HG02623 (cell line): ENCODE measurements around the gene TUT1.
"Not testable (repeated sequence)": the region's sequence is repeated elsewhere in the genome, so short reads cannot be mapped to it uniquely, and the experiment has no call there.

Experiments used
- ATAC-seq: cut with Tn5 transposase; IDR thresholded peaks from one replicate; pipeline ENCODE4 v1.9.1; 2021; ENCODE audit warnings: moderate library complexity; ENCODE audit not compliant: unreplicated experiment

Gene TUT1

GRCh38 chr11:62578541-62578940 lies 12.8 kb downstream of the TUT1 start:
- no peak for ATAC-seq

- no peak for ATAC-seq
Measured at GRCh38 chr11:62577046-62577714, 14.1 kb downstream of the TUT1 start.

GRCh38 chr11:62575837-62576236 lies 15.5 kb downstream of the TUT1 start:
- ATAC-seq, result no peak

GRCh38 chr11:62575156-62575555 lies 16.2 kb downstream of the TUT1 start:
- ATAC-seq, result no peak

- no peak for ATAC-seq
Measured at GRCh38 chr11:62574363-62575071, 16.8 kb downstream of the TUT1 start.

GRCh38 chr11:62573592-62574362 lies 17.5 kb downstream of the TUT1 start, which contains the start of gene EEF1G:
Gene EEF1G, minus strand, starts transcription at chr11:62573891. Its CDS starts 49 bp downstream, at chr11:62573842.
- peak; percentile 85 for ATAC-seq

- no peak for ATAC-seq
Measured at GRCh38 chr11:62573006-62573591, 18.2 kb downstream of the TUT1 start.

GRCh38 chr11:62572431-62572830 lies 18.9 kb downstream of the TUT1 start:
- ATAC-seq, result no peak

GRCh38 chr11:62571493-62571892 lies 19.8 kb downstream of the TUT1 start:
- ATAC-seq, result not testable (repeated sequence)

GRCh38 chr11:62570903-62571302 lies 20.4 kb downstream of the TUT1 start:
- ATAC-seq, result not testable (repeated sequence)

GRCh38 chr11:62569611-62570010 lies 21.7 kb downstream of the TUT1 start:
- no peak for ATAC-seq

GRCh38 chr11:62567018-62567633 lies 24.2 kb downstream of the TUT1 start:
- ATAC-seq, result no peak

- no peak for ATAC-seq
Measured at GRCh38 chr11:62566247-62566646, 25.1 kb downstream of the TUT1 start.

GRCh38 chr11:62565100-62565802 lies 26.1 kb downstream of the TUT1 start:
- no peak for ATAC-seq

- ATAC-seq, result not testable (repeated sequence)
Measured at GRCh38 chr11:62561677-62562230, 29.6 kb downstream of the TUT1 start.

- no peak for ATAC-seq
Measured at GRCh38 chr11:62560566-62561103, 30.7 kb downstream of the TUT1 start.

- not testable (repeated sequence) for ATAC-seq
Measured at GRCh38 chr11:62559626-62560025, 31.7 kb downstream of the TUT1 start.

- no peak for ATAC-seq
Measured at GRCh38 chr11:62559204-62559603, 32.1 kb downstream of the TUT1 start.

- ATAC-seq, result no peak
Measured at GRCh38 chr11:62558669-62559068, 32.7 kb downstream of the TUT1 start.
